K562 (cell line): ENCODE data around the gene DCAF10. TPM values are rescaled to one million over a fixed set of nuclear protein-coding genes. Genes with fewer than 3 reads are reported as not detected.

ENCODE experiments used
- ARNT ChIP-seq, 2 experiments: fragments of 450-650 bp; IDR thresholded peaks; 2 replicates each; pipeline ENCODE4 v1.6.1; 2016; ENCODE audit warnings: mild to moderate bottlenecking in 1 of 2
- DIDO1 ChIP-seq: fragments of 450-650 bp; IDR thresholded peaks from 2 replicates; pipeline ENCODE4 v1.6.1; 2016; ENCODE audit warnings: low read depth, missing biosample characterization, missing genetic modification characterization
- DMBX1 ChIP-seq: fragments of 250-450 bp; sonication (Bioruptor Pico); IDR thresholded peaks from 2 replicates; pipeline ENCODE4 v1.8.0; 2022; ENCODE audit warnings: inconsistent platforms, mild to moderate bottlenecking, moderate library complexity, borderline replicate concordance
- ETS2 ChIP-seq: IDR thresholded peaks from 2 replicates; pipeline ENCODE4 v1.6.1; 2016; ENCODE audit warnings: borderline replicate concordance, missing genetic modification characterization, mild to moderate bottlenecking, moderate library complexity, missing compliant biosample characterization; ENCODE audit not compliant: poor library complexity, severe bottlenecking
- GABPB1 ChIP-seq: sonication (generic); formaldehyde crosslinking; IDR thresholded peaks from 2 replicates; pipeline ENCODE4 v1.8.0; 2022; ENCODE audit warnings: mild to moderate bottlenecking, missing genetic modification reagents
- GATA2 ChIP-seq: sonication (generic); formaldehyde crosslinking; IDR thresholded peaks from 2 replicates; pipeline ENCODE4 v1.4.0; 2020; ENCODE audit warnings: mild to moderate bottlenecking, missing genetic modification reagents
- HDAC2 ChIP-seq: fragments of 450-650 bp; IDR thresholded peaks from 2 replicates; pipeline ENCODE4 v1.6.1; 2016; ENCODE audit warnings: mild to moderate bottlenecking
- KAT8 ChIP-seq: fragments of 450-650 bp; IDR thresholded peaks from 2 replicates; pipeline ENCODE4 v1.6.1; 2016; ENCODE audit warnings: low read depth, mild to moderate bottlenecking
- MCM2 ChIP-seq: fragments of 450-650 bp; IDR thresholded peaks from 2 replicates; pipeline ENCODE4 v1.6.1; 2017; ENCODE audit warnings: low read depth, mild to moderate bottlenecking
- PBX2 ChIP-seq, 2 experiments: IDR thresholded peaks in 1 of 2; conservative IDR thresholded peaks in 1 of 2; 2 replicates each; pipeline ENCODE4 v1.6.1; 2016; ENCODE audit warnings: low read depth in 2 of 2, mild to moderate bottlenecking in 1 of 2, missing compliant biosample characterization in 1 of 2, missing genetic modification characterization in 1 of 2, moderate library complexity in 1 of 2
- PHF8 ChIP-seq: fragments of 200-600 bp; sonication (generic); IDR thresholded peaks from 2 replicates; pipeline ENCODE4 v1.6.1; 2012; ENCODE audit warnings: mixed run types, mild to moderate bottlenecking, inconsistent platforms, low read length, moderate library complexity, borderline replicate concordance
- PKNOX1 ChIP-seq: fragments of 450-650 bp; IDR thresholded peaks from 2 replicates; pipeline ENCODE4 v1.6.1; 2016
- POLR2AphosphoS5 ChIP-seq: IDR thresholded peaks from 2 replicates; pipeline ENCODE4 v1.6.1; 2011; ENCODE audit warnings: mild to moderate bottlenecking, low read depth, low read length, moderate library complexity; ENCODE audit not compliant: control insufficient read depth, insufficient read depth
- RBBP5 ChIP-seq: fragments of 200-600 bp; sonication (generic); IDR thresholded peaks from 2 replicates; pipeline ENCODE4 v1.6.1; 2012; ENCODE audit warnings: borderline replicate concordance, mild to moderate bottlenecking, low read length, control low read depth, inconsistent platforms; ENCODE audit not compliant: insufficient read depth, poor library complexity, severe bottlenecking
- ZBTB12 ChIP-seq: fragments of 250-450 bp; sonication (Bioruptor Pico); IDR thresholded peaks from 2 replicates; pipeline ENCODE4 v1.4.0; 2020
- ZKSCAN1 ChIP-seq: fragments of 150-350 bp; IDR thresholded peaks from 2 replicates; pipeline ENCODE4 v1.6.1; 2016; ENCODE audit warnings: low read depth, low read length
- polyA plus RNA-seq, 8 experiments: library from polyadenylated mRNA; depleted of rRNA in 4 of 8; stranded (reverse) in 5 of 8; unstranded in 3 of 8; fragments of >200 nt; fragmentation: Nextera tagmentation in 2 of 8; fragmentation: Illumina TruSeq in 1 of 8; extraction: Ambion mirVana in 2 of 8; extraction: Trizol in 1 of 8; gene quantifications; 2 replicates each; pipeline versions ENCODE4 v1.2.1 to v1.2.3, GENCODE V29; 2011 to 2014; ENCODE audit warnings: inconsistent platforms in 1 of 8, missing spikeins in 1 of 8
- total RNA-seq, 7 experiments: library from RNA; depleted of rRNA in 6 of 7; stranded (reverse); fragments of >200 nt in 6 of 7; fragmentation: Illumina TruSeq in 2 of 7; extraction: Trizol in 2 of 7; gene quantifications; 2 replicates each; pipeline versions ENCODE4 v1.2.1 to v1.2.3, GENCODE V29; 2011 to 2021; ENCODE audit warnings: low replicate concordance in 1 of 7
- TF ChIP-seq, protein P1 (sequence below): fragments of 200-400 bp; formaldehyde crosslinking; IDR thresholded peaks from 2 replicates; pipeline ENCODE4 v1.6.1; 2017; ENCODE audit warnings: mild to moderate bottlenecking, low read depth, low read length, moderate library complexity
- TF ChIP-seq, protein P2 (sequence below): fragments of 450-650 bp; formaldehyde crosslinking; IDR thresholded peaks from 2 replicates; pipeline ENCODE4 v1.4.0; 2020; ENCODE audit warnings: mild to moderate bottlenecking, moderate library complexity

Gene DCAF10
- total and polyA plus RNA-seq, 9 of the 15 experiments (the other 6 are each of a cell fraction or from before 2014, with no cell fraction given): 6.8 to 40.1 (median 16.9) TPM

- TF ChIP-seq MCM2: no peak
- TF ChIP-seq PHF8: peak; percentile 87; the same call in 1 of the 2 replicates
- TF ChIP-seq GATA2 (CRISPR knock-in tag): 0 out of 2 replicates have a peak, but pooled peaks have one; percentile 17
- peak; percentile 92 for TF ChIP-seq POLR2AphosphoS5
- TF ChIP-seq, protein P1, sequence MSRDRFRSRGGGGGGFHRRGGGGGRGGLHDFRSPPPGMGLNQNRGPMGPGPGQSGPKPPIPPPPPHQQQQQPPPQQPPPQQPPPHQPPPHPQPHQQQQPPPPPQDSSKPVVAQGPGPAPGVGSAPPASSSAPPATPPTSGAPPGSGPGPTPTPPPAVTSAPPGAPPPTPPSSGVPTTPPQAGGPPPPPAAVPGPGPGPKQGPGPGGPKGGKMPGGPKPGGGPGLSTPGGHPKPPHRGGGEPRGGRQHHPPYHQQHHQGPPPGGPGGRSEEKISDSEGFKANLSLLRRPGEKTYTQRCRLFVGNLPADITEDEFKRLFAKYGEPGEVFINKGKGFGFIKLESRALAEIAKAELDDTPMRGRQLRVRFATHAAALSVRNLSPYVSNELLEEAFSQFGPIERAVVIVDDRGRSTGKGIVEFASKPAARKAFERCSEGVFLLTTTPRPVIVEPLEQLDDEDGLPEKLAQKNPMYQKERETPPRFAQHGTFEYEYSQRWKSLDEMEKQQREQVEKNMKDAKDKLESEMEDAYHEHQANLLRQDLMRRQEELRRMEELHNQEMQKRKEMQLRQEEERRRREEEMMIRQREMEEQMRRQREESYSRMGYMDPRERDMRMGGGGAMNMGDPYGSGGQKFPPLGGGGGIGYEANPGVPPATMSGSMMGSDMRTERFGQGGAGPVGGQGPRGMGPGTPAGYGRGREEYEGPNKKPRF: no peak
- peak; percentile 98 for TF ChIP-seq RBBP5
- no peak for TF ChIP-seq ZBTB12
- peak; percentile 57 for TF ChIP-seq DMBX1 (CRISPR knock-in tag)
- no peak for TF ChIP-seq PBX2 (CRISPR knock-in tag; IDR thresholded peaks at IDR 0.05; ENCODE audit: low read depth)
- no peak for TF ChIP-seq PBX2 (tag; conservative IDR thresholded peaks at IDR 0.05; ENCODE audit: low read depth)
- 0 out of 4 replicates have a peak, but pooled peaks of 1 of the 2 experiments have one; percentile 18 for TF ChIP-seq ARNT (IDR thresholded peaks at IDR 0.05)
- no peak for TF ChIP-seq KAT8
- no peak for TF ChIP-seq ETS2
- TF ChIP-seq GABPB1 (CRISPR knock-in tag): peak; percentile 100
- TF ChIP-seq PKNOX1: peak; percentile 27
- TF ChIP-seq, protein P2, sequence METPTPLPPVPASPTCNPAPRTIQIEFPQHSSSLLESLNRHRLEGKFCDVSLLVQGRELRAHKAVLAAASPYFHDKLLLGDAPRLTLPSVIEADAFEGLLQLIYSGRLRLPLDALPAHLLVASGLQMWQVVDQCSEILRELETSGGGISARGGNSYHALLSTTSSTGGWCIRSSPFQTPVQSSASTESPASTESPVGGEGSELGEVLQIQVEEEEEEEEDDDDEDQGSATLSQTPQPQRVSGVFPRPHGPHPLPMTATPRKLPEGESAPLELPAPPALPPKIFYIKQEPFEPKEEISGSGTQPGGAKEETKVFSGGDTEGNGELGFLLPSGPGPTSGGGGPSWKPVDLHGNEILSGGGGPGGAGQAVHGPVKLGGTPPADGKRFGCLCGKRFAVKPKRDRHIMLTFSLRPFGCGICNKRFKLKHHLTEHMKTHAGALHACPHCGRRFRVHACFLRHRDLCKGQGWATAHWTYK (CRISPR knock-in tag): peak; percentile 74; the same call in 1 of the 2 replicates
- peak; percentile 69; the same call in 1 of the 2 replicates for TF ChIP-seq HDAC2
- peak; percentile 92 for TF ChIP-seq ZKSCAN1
- TF ChIP-seq DIDO1 (tag): peak; percentile 97
These were observed at the start of gene DCAF10 (continued) for GRCh38 chr9:37800631-37801286.
